HEK293 (cell line): ENCODE data around the gene B3GLCT.

ENCODE experiments used
- CTCF ChIA-PET: fragments of 350-600 bp; formaldehyde crosslinking; extraction: SDS; loops from one replicate; lab custom pipeline; 2021; ENCODE audit warnings: antibody characterized with exemption; lab: Yijun Ruan, JAX
- POLR2A ChIA-PET: fragments of 300-600 bp; formaldehyde crosslinking; extraction: SDS; loops from one replicate; lab custom pipeline; 2020; ENCODE audit warnings: antibody characterized with exemption, inconsistent platforms; lab: Yijun Ruan, JAX
- H3K27ac ChIP-seq: fragments of 200-500 bp; sonication (Bioruptor generic); 2 replicates; pipeline ENCODE4 v1.5.1; 2014; ENCODE audit warnings: low read depth, low read length, control low read depth, inconsistent platforms; ENCODE audit errors: extremely low read depth
- H3K36me3 ChIP-seq, 2 experiments: fragments of 200-500 bp in 1 of 2; sonication (Bioruptor generic) in 1 of 2; 1 replicate in 1 of 2; 2 replicates in 1 of 2; pipeline ENCODE4 v1.5.1; 2014 to 2017; ENCODE audit warnings: inconsistent platforms in 2 of 2, low read length in 2 of 2; ENCODE audit not compliant: control insufficient read depth in 2 of 2, insufficient read depth in 1 of 2
- H3K4me1 ChIP-seq: fragments of 200-500 bp; sonication (Bioruptor generic); 2 replicates; pipeline ENCODE4 v1.5.1; 2014; ENCODE audit warnings: mild to moderate bottlenecking, low read length, inconsistent platforms; ENCODE audit not compliant: control insufficient read depth, insufficient read depth
- H3K4me3 ChIP-seq: 2 replicates; pipeline ENCODE4 v1.5.1; 2011; ENCODE audit warnings: low read depth, mild to moderate bottlenecking, control low read depth, low read length, moderate library complexity
- H3K9me3 ChIP-seq: fragments of 200-500 bp; sonication (Bioruptor generic); 2 replicates; pipeline ENCODE4 v1.5.1; 2014; ENCODE audit warnings: low read depth, low read length, inconsistent platforms; ENCODE audit not compliant: control insufficient read depth, insufficient read depth
- BCL6B ChIP-seq: fragments of 450-650 bp; formaldehyde crosslinking; IDR thresholded peaks from 2 replicates; pipeline ENCODE4 v1.5.1; 2017; ENCODE audit warnings: missing biosample characterization, missing genetic modification characterization
- INSM2 ChIP-seq: fragments of 450-650 bp; formaldehyde crosslinking; IDR thresholded peaks from 2 replicates; pipeline ENCODE4 v1.5.1; 2016; ENCODE audit warnings: missing biosample characterization, missing genetic modification characterization
- PATZ1 ChIP-seq: fragments of 450-650 bp; formaldehyde crosslinking; IDR thresholded peaks from 2 replicates; pipeline ENCODE4 v1.5.1; 2016; ENCODE audit warnings: missing biosample characterization, missing genetic modification characterization
- PRDM10 ChIP-seq: fragments of 450-650 bp; formaldehyde crosslinking; IDR thresholded peaks from 2 replicates; pipeline ENCODE4 v1.5.1; 2016; ENCODE audit warnings: missing biosample characterization, missing genetic modification characterization
- YY2 ChIP-seq: fragments of 450-650 bp; formaldehyde crosslinking; IDR thresholded peaks from 2 replicates; pipeline ENCODE4 v1.5.1; 2016; ENCODE audit warnings: missing biosample characterization, missing genetic modification characterization
- ZIC2 ChIP-seq: fragments of 450-650 bp; formaldehyde crosslinking; IDR thresholded peaks from 2 replicates; pipeline ENCODE4 v1.5.1; 2016; ENCODE audit warnings: missing biosample characterization, missing genetic modification characterization
- ZNF10 ChIP-seq: fragments of 450-650 bp; formaldehyde crosslinking; IDR thresholded peaks from 2 replicates; pipeline ENCODE4 v1.5.1; 2017; ENCODE audit warnings: missing biosample characterization, missing genetic modification characterization
- ZNF19 ChIP-seq: fragments of 450-650 bp; formaldehyde crosslinking; IDR thresholded peaks from 2 replicates; pipeline ENCODE4; 2016; ENCODE audit warnings: missing biosample characterization, missing genetic modification characterization, low read depth
- ZNF239 ChIP-seq: fragments of 450-650 bp; formaldehyde crosslinking; IDR thresholded peaks from 2 replicates; pipeline ENCODE4 v1.5.1; 2016; ENCODE audit warnings: missing biosample characterization, missing genetic modification characterization
- ZNF248 ChIP-seq: fragments of 450-650 bp; formaldehyde crosslinking; IDR thresholded peaks from 2 replicates; pipeline ENCODE4 v1.5.1; 2017; ENCODE audit warnings: missing biosample characterization, missing genetic modification characterization
- ZNF302 ChIP-seq: fragments of 450-650 bp; formaldehyde crosslinking; IDR thresholded peaks from 2 replicates; pipeline ENCODE4 v1.5.1; 2016; ENCODE audit warnings: missing biosample characterization, missing genetic modification characterization, low read depth
- ZNF350 ChIP-seq: fragments of 450-650 bp; formaldehyde crosslinking; IDR thresholded peaks from 2 replicates; pipeline ENCODE4 v1.5.0; 2017; ENCODE audit warnings: missing biosample characterization, mild to moderate bottlenecking, missing genetic modification characterization
- ZNF391 ChIP-seq: fragments of 450-650 bp; formaldehyde crosslinking; IDR thresholded peaks from 2 replicates; pipeline ENCODE4 v1.5.1; 2016; ENCODE audit warnings: low read depth, missing biosample characterization, missing genetic modification characterization, borderline replicate concordance
- ZNF510 ChIP-seq: fragments of 450-650 bp; formaldehyde crosslinking; IDR thresholded peaks from 2 replicates; pipeline ENCODE4 v1.5.1; 2018; ENCODE audit warnings: mild to moderate bottlenecking, missing genetic modification characterization, missing biosample characterization; ENCODE audit not compliant: insufficient replicate concordance
- ZNF513 ChIP-seq: fragments of 450-650 bp; IDR thresholded peaks from 2 replicates; pipeline ENCODE4 v1.5.1; 2018; ENCODE audit warnings: missing biosample characterization, missing genetic modification characterization
- ZNF530 ChIP-seq: fragments of 450-650 bp; formaldehyde crosslinking; IDR thresholded peaks from 2 replicates; pipeline ENCODE4 v1.5.1; 2016; ENCODE audit warnings: low read depth, missing biosample characterization, missing genetic modification characterization
- ZNF548 ChIP-seq: fragments of 450-650 bp; formaldehyde crosslinking; IDR thresholded peaks from 2 replicates; pipeline ENCODE4 v1.5.1; 2016; ENCODE audit warnings: missing biosample characterization, missing genetic modification characterization
- ZNF549 ChIP-seq: fragments of 450-650 bp; IDR thresholded peaks from 2 replicates; pipeline ENCODE4 v1.5.1; 2018; ENCODE audit warnings: missing biosample characterization, missing genetic modification characterization, mild to moderate bottlenecking, inconsistent platforms, moderate library complexity
- ZNF623 ChIP-seq: fragments of 450-650 bp; formaldehyde crosslinking; IDR thresholded peaks from 2 replicates; pipeline ENCODE4 v1.5.1; 2016; ENCODE audit warnings: missing biosample characterization, missing genetic modification characterization
- ZNF654 ChIP-seq: fragments of 450-650 bp; formaldehyde crosslinking; IDR thresholded peaks from 2 replicates; pipeline ENCODE4 v1.5.1; 2016; ENCODE audit warnings: low read depth, missing biosample characterization, missing genetic modification characterization
- ZNF692 ChIP-seq: fragments of 450-650 bp; formaldehyde crosslinking; IDR thresholded peaks from 2 replicates; pipeline ENCODE4 v1.5.1; 2016; ENCODE audit warnings: missing biosample characterization, missing genetic modification characterization
- ZNF704 ChIP-seq: fragments of 450-650 bp; formaldehyde crosslinking; IDR thresholded peaks from 2 replicates; pipeline ENCODE4 v1.5.1; 2016; ENCODE audit warnings: missing biosample characterization, missing genetic modification characterization
- ZNF777 ChIP-seq: fragments of 450-650 bp; formaldehyde crosslinking; IDR thresholded peaks from 2 replicates; pipeline ENCODE4 v1.5.1; 2017; ENCODE audit warnings: missing biosample characterization, missing genetic modification characterization, borderline replicate concordance

B3GLCT gene

GRCh38 chr13:31351376-31351775, 151.6 kb downstream of the B3GLCT start:
- no peak overlapping the region for H3K4me3 ChIP-seq
- H3K4me1 ChIP-seq: no peaks in the 10 kb centered on the region
- ChIA-PET POLR2A (no interaction called here), CTCF (no interaction called here)
- no peaks in the 10 kb centered on the region for H3K9me3 ChIP-seq
- TF ChIP-seq ZNF654 (tag by site-specific recombination): no peak
- no peak for TF ChIP-seq ZNF350 (tag by site-specific recombination)
- TF ChIP-seq ZNF704 (tag by site-specific recombination): no peak
- TF ChIP-seq ZNF19 (tag by site-specific recombination): no peak
- TF ChIP-seq ZNF239 (tag by site-specific recombination): no peak
- TF ChIP-seq ZNF510: no peak
- TF ChIP-seq PRDM10 (tag by site-specific recombination): no peak
- no peak for TF ChIP-seq ZNF623 (tag by site-specific recombination)
- TF ChIP-seq ZNF391 (tag by site-specific recombination): no peak
- TF ChIP-seq BCL6B (tag by site-specific recombination): no peak
- TF ChIP-seq INSM2 (tag by site-specific recombination): no peak
- TF ChIP-seq ZNF548 (tag by site-specific recombination): no peak
- no peak overlapping the region for H3K27ac ChIP-seq
- H3K36me3 ChIP-seq: no peaks in the 10 kb centered on the region

- ChIA-PET CTCF (no interaction called here), POLR2A (no interaction called here)
- TF ChIP-seq ZIC2 (no peak), ZNF10 (no peak), ZNF549 (tag by site-specific recombination) (no peak), ZNF248 (tag by site-specific recombination) (no peak), ZNF513 (no peak), ZNF692 (tag by site-specific recombination) (no peak), ZNF350 (tag by site-specific recombination) (no peak), ZNF302 (tag by site-specific recombination) (no peak), PATZ1 (tag by site-specific recombination) (no peak), YY2 (tag by site-specific recombination) (no peak), ZNF530 (tag by site-specific recombination) (no peak), ZNF777 (tag by site-specific recombination) (no peak)
Observed at GRCh38 chr13:31352467-31352866, 152.7 kb downstream of the B3GLCT start.

More at GRCh38 chr13:31352467-31352866, 152.7 kb downstream of the B3GLCT start:
- no peaks in the 10 kb centered on the region for H3K4me1 ChIP-seq
- H3K9me3 ChIP-seq: no peaks in the 10 kb centered on the region
- no peaks in the 10 kb centered on the region for H3K36me3 ChIP-seq
- H3K27ac ChIP-seq: no peak overlapping the region
- H3K4me3 ChIP-seq: no peak overlapping the region
